Activated T-cell treated with anti-CD3 and anti-CD28 coated beads, Interleukin-2, amount 50 U/mL, for 72 hours (primary cell): Measurements from ENCODE around the gene SESTD1. TPM values are rescaled to one million over a fixed set of nuclear protein-coding genes. Genes with fewer than 3 reads are reported as not detected.
A peak's percentile ranks its signal among the peaks of the same experiment; 100 is the strongest.
"Not testable (repeated sequence)": the region's sequence is repeated elsewhere in the genome, so short reads cannot be mapped to it uniquely, and the experiment has no call there.

ENCODE experiments used
- ATAC-seq, 2 donors: fragments of 150-1000 bp; cut with Tn5 transposase; replicated peaks in 1 of 2; 2 replicates each; pipeline ENCODE4 v1.10.0; 2021; ENCODE audit warnings: moderate library complexity in 2 of 2, mild to moderate bottlenecking in 1 of 2
- DNase-seq, 2 donors: peaks; one replicate each; pipeline ENCODE4 v3.0.0; 2021 to 2022; ENCODE audit warnings: mixed read lengths in 1 of 2
- H3K27ac Mint-ChIP-seq: one replicate; pipeline ENCODE4 v1.8.0; 2022; ENCODE audit warnings: mild to moderate bottlenecking, moderate library complexity, mixed read lengths
- H3K27me3 Mint-ChIP-seq: one replicate; pipeline ENCODE4 v1.8.0; 2022; ENCODE audit warnings: low read depth, mixed read lengths
- H3K36me3 Mint-ChIP-seq, 2 donors: one replicate each; pipeline ENCODE4 v1.8.0; 2022; ENCODE audit warnings: mixed read lengths in 2 of 2, mild to moderate bottlenecking in 1 of 2; ENCODE audit not compliant: insufficient read depth in 2 of 2
- H3K4me1 Mint-ChIP-seq: one replicate; pipeline ENCODE4 v1.8.0; 2022; ENCODE audit warnings: low read depth, mixed read lengths
- H3K4me3 Mint-ChIP-seq, 2 donors: one replicate each; pipeline ENCODE4 v1.8.0; 2022; ENCODE audit warnings: mild to moderate bottlenecking in 2 of 2, mixed read lengths in 2 of 2, moderate library complexity in 2 of 2
- H3K9me3 Mint-ChIP-seq, 2 donors: one replicate each; pipeline ENCODE4 v1.8.0; 2022; ENCODE audit warnings: mixed read lengths in 2 of 2
- total RNA-seq, 2 donors: library from RNA; stranded (reverse); gene quantifications; one replicate each; pipeline ENCODE4 v1.2.3, GENCODE V29; 2022

Gene SESTD1
- total RNA-seq, 2 donors from 2014 or later: 10.7 to 11.9 TPM

- no peak overlapping the region for H3K27ac Mint-ChIP-seq
Observed at GRCh38 chr2:179222076-179222475, 42.6 kb downstream of the SESTD1 start.

GRCh38 chr2:179218848-179219594, 45.6 kb downstream of the SESTD1 start:
- Mint-ChIP-seq H3K36me3 (no peaks in the 10 kb centered on the region), H3K27ac (no peak overlapping the region), H3K27me3 (no peaks in the 10 kb centered on the region), H3K4me1 (no peaks in the 10 kb centered on the region), H3K9me3 (no peaks in the 10 kb centered on the region), H3K4me3 (no peak overlapping the region)
- peak; percentile 37 to 43 for DNase-seq
- ATAC-seq: no peak

More at GRCh38 chr2:179222076-179222475, 42.6 kb downstream of the SESTD1 start:
- Mint-ChIP-seq H3K4me3 (no peak overlapping the region), H3K9me3 (no peaks in the 10 kb centered on the region), H3K36me3 (no peaks in the 10 kb centered on the region), H3K4me1 (no peaks in the 10 kb centered on the region), H3K27me3 (no peaks in the 10 kb centered on the region)
- ATAC-seq: no peak
- no peak for DNase-seq

GRCh38 chr2:179214671-179215070, 50.0 kb downstream of the SESTD1 start:
- not testable (repeated sequence) for H3K36me3 Mint-ChIP-seq, H3K4me1 Mint-ChIP-seq, DNase-seq, H3K27me3 Mint-ChIP-seq, H3K9me3 Mint-ChIP-seq, ATAC-seq, H3K27ac Mint-ChIP-seq, H3K4me3 Mint-ChIP-seq

- DNase-seq (no peak), ATAC-seq (no peak)
- no peaks in the 10 kb centered on the region for H3K27me3 Mint-ChIP-seq
- peaks cover 3% of the 10 kb centered on the region in 2 donors for H3K9me3 Mint-ChIP-seq
- no peak overlapping the region for H3K4me3 Mint-ChIP-seq
- no peaks in the 10 kb centered on the region for H3K4me1 Mint-ChIP-seq
- peaks cover 0 to 3% of the 10 kb centered on the region in 2 donors for H3K36me3 Mint-ChIP-seq
- H3K27ac Mint-ChIP-seq: no peak overlapping the region
Observed at GRCh38 chr2:179211355-179211754, 53.3 kb downstream of the SESTD1 start.

GRCh38 chr2:179208277-179208676, 56.4 kb downstream of the SESTD1 start:
- not testable (repeated sequence) for H3K4me3 Mint-ChIP-seq, ATAC-seq, H3K4me1 Mint-ChIP-seq, H3K36me3 Mint-ChIP-seq, H3K27me3 Mint-ChIP-seq, H3K9me3 Mint-ChIP-seq, DNase-seq, H3K27ac Mint-ChIP-seq

GRCh38 chr2:179207047-179207446, 57.6 kb downstream of the SESTD1 start:
- no peak for ATAC-seq

GRCh38 chr2:179201869-179202268, 62.8 kb downstream of the SESTD1 start:
- ATAC-seq (no peak), DNase-seq (no peak)
- no peak overlapping the region for H3K4me3 Mint-ChIP-seq
- no peak overlapping the region for H3K27ac Mint-ChIP-seq
- no peaks in the 10 kb centered on the region for H3K27me3 Mint-ChIP-seq
- H3K36me3 Mint-ChIP-seq: peaks cover 3 to 15% of the 10 kb centered on the region in 2 donors
- H3K9me3 Mint-ChIP-seq: peaks cover 5 to 7% of the 10 kb centered on the region in 2 donors
- no peaks in the 10 kb centered on the region for H3K4me1 Mint-ChIP-seq

More at GRCh38 chr2:179207047-179207446, 57.6 kb downstream of the SESTD1 start:
- H3K4me1 Mint-ChIP-seq: no peaks in the 10 kb centered on the region
- DNase-seq: no peak
- no peak overlapping the region for H3K4me3 Mint-ChIP-seq
- H3K27me3 Mint-ChIP-seq: no peaks in the 10 kb centered on the region
- H3K27ac Mint-ChIP-seq: no peak overlapping the region
- peaks cover 5 to 6% of the 10 kb centered on the region in 2 donors for H3K9me3 Mint-ChIP-seq
- H3K36me3 Mint-ChIP-seq: peaks cover 1 to 11% of the 10 kb centered on the region in 2 donors

GRCh38 chr2:179195926-179196590, 68.6 kb downstream of the SESTD1 start:
- H3K27ac Mint-ChIP-seq, H3K27me3 Mint-ChIP-seq, DNase-seq, H3K36me3 Mint-ChIP-seq, H3K4me3 Mint-ChIP-seq, ATAC-seq, H3K4me1 Mint-ChIP-seq, H3K9me3 Mint-ChIP-seq: not testable (repeated sequence)

- DNase-seq (no peak), ATAC-seq (no peak)
- no peak overlapping the region for H3K4me3 Mint-ChIP-seq
- H3K36me3 Mint-ChIP-seq: peaks cover 1 to 5% of the 10 kb centered on the region in 2 donors
- H3K27me3 Mint-ChIP-seq: no peaks in the 10 kb centered on the region
- no peak overlapping the region for H3K27ac Mint-ChIP-seq
- no peaks in the 10 kb centered on the region for H3K4me1 Mint-ChIP-seq
- peaks cover 2 to 6% of the 10 kb centered on the region in 2 donors for H3K9me3 Mint-ChIP-seq
Observed at GRCh38 chr2:179195141-179195540, 69.5 kb downstream of the SESTD1 start.

- ATAC-seq (no peak), DNase-seq (no peak)
- no peak overlapping the region for H3K4me3 Mint-ChIP-seq
- H3K36me3 Mint-ChIP-seq: peaks cover 1 to 5% of the 10 kb centered on the region in 2 donors
- H3K27me3 Mint-ChIP-seq: no peaks in the 10 kb centered on the region
- H3K9me3 Mint-ChIP-seq: peaks cover 2 to 7% of the 10 kb centered on the region in 2 donors
- H3K4me1 Mint-ChIP-seq: no peaks in the 10 kb centered on the region
- no peak overlapping the region for H3K27ac Mint-ChIP-seq
Observed at GRCh38 chr2:179193759-179194394, 70.8 kb downstream of the SESTD1 start.

- Mint-ChIP-seq H3K4me1 (no peaks in the 10 kb centered on the region), H3K9me3 (peaks cover 2 to 6% of the 10 kb centered on the region in 2 donors), H3K36me3 (peaks cover 0 to 2% of the 10 kb centered on the region in 2 donors)
Observed at GRCh38 chr2:179191110-179191509, 73.5 kb downstream of the SESTD1 start.

GRCh38 chr2:179186126-179186525, 78.5 kb downstream of the SESTD1 start:
- H3K27me3 Mint-ChIP-seq: no peaks in the 10 kb centered on the region
- no peak overlapping the region for H3K4me3 Mint-ChIP-seq
- H3K4me1 Mint-ChIP-seq: no peaks in the 10 kb centered on the region
- H3K36me3 Mint-ChIP-seq: peaks cover 0 to 2% of the 10 kb centered on the region in 2 donors
- DNase-seq (no peak), ATAC-seq (no peak)
- H3K27ac Mint-ChIP-seq: no peak overlapping the region
- peaks cover 2 to 7% of the 10 kb centered on the region in 2 donors for H3K9me3 Mint-ChIP-seq

More at GRCh38 chr2:179191110-179191509, 73.5 kb downstream of the SESTD1 start:
- Mint-ChIP-seq H3K4me3 (no peak overlapping the region), H3K27me3 (no peaks in the 10 kb centered on the region), H3K27ac (no peak overlapping the region)
- DNase-seq: no peak
- no peak for ATAC-seq

- no peak for ATAC-seq
- Mint-ChIP-seq H3K4me3 (no peak overlapping the region), H3K27me3 (no peaks in the 10 kb centered on the region), H3K27ac (no peak overlapping the region), H3K4me1 (no peaks in the 10 kb centered on the region), H3K36me3 (peaks cover 2 to 4% of the 10 kb centered on the region in 2 donors), H3K9me3 (peaks cover 5 to 7% of the 10 kb centered on the region in 2 donors)
- DNase-seq: no peak
Observed at GRCh38 chr2:179184610-179185009, 80.0 kb downstream of the SESTD1 start.
